HG03565 (cell line): ENCODE data around the gene IFI16.

Source experiments
- ATAC-seq: cut with Tn5 transposase; IDR thresholded peaks from one replicate; pipeline ENCODE4 v1.9.1; 2021; ENCODE audit warnings: mild to moderate bottlenecking, moderate library complexity; ENCODE audit not compliant: unreplicated experiment

The IFI16 gene

DNA sequence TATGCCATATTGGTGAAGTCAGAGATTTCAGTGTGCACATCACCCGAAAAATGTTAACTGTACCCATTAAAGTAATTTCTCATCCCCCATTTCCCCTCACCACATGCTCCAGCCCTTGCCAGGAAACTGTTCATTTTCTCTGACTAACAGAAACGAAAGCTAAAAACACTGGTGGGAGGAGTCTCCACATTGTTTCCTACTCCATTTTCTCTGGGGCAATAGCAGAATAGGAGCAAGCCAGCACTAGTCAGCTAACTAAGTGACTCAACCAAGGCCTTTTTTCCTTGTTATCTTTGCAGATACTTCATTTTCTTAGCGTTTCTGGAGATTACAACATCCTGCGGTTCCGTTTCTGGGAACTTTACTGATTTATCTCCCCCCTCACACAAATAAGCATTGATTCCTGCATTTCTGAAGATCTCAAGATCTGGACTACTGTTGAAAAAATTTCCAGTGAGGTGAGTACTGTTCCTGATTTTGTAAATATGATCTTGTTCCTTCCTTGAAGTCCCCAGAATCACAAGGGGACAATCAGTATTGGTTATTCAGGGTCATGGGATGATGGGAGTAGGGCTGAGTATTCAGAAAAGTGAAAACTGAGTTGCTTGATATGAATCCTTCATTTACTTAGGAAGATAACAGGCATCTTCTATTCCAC lies at the start of gene IFI16:
TSS of gene IFI16 (plus strand) at position 204 of the 658 bp plus-strand sequence. CDS start 4,774 bp downstream, outside the sequence.
- peak; percentile 54 for ATAC-seq

GRCh38 chr1:158961178-158961577 lies 48.5 kb upstream of the IFI16 start:
- no peak for ATAC-seq

DNA sequence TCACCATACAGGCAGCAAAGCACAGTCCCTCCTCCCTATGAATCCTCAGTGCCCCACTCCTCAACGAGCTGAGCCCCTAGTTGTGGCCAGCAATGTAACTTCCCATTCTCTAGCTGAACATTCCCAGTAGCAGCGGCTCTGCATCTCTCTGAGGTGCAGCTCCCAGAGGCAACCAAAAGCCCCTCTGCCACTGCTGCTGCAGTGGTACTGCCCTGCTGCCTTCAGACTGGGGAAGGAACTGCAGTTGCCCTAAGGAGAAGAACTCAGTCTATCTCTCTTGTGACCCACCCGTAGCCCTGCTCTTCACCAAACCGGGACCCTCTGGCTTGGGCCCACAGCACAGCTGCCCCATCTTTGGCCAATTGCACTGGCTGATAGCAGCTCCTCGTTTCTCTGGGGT lies 46.7 kb upstream of the IFI16 start:
- ATAC-seq: no peak

- ATAC-seq: no peak
These were observed 40.5 kb upstream of the IFI16 start for GRCh38 chr1:158969166-158969565.

DNA sequence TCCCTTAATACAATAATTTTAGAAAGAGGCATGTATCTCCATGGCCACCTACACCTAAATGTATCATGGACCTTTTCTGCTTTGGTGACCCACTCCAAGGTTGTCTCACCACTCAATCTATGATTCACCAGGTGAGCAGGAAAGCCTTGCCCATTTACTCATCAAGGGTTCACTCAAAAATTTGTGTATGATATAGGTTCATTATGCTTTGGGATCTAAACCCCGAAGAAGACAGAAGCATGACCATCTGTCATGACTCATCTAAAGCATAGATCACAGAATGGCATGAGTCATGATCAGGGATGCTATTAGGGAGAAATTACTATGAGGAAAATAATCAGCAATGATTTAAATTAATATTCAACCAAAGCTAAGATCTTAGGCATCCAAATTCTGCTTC lies 39.9 kb upstream of the IFI16 start:
- no peak for ATAC-seq

DNA sequence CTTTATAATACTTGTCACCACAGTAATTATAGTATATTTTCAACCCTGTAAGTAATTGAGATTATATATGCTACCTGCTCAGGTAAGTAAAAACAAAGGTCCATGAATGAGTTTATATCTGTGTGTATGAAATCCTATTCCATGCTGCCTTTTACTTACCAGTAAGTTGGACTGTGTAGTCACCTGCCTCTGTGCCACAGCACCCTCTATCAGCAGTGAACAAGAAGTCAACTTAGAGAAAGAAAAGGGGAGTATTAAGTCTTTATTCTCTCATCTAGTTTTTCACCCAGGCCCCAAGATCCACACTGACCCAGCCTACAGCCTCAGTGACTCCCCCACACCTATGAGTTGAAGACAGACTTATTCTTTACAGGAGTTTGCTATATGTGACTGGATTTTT lies 36.9 kb upstream of the IFI16 start:
- no peak for ATAC-seq

- no peak for ATAC-seq
These were observed 33.5 kb upstream of the IFI16 start for GRCh38 chr1:158976219-158976618.

GRCh38 chr1:158978730-158979129 lies 31.0 kb upstream of the IFI16 start:
- no peak for ATAC-seq

DNA sequence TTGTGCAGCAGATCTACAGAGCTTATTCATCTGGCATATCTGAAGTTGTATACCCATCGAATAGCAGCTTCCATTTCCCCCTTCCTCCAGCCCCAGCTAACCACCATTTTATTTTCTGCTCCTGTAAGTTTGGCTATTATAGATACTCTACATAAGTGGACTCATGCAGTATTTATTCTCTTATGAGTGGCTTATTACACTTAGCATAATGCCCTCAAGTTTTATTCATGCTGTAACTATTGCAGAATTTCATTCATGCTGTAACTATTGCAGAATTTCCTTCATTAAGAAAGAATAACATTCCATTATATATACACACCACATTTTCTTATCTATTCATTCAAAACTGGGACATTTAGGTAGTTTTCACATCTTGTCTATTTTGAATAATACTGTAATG lies 30.5 kb upstream of the IFI16 start:
- no peak for ATAC-seq

- no peak for ATAC-seq
These were observed 26.5 kb upstream of the IFI16 start for GRCh38 chr1:158983235-158983634.

- no peak for ATAC-seq
These were observed 25.3 kb upstream of the IFI16 start for GRCh38 chr1:158984386-158984785.

- ATAC-seq: no peak
These were observed 20.3 kb upstream of the IFI16 start for GRCh38 chr1:158989424-158989823.

GRCh38 chr1:158992787-158993312 lies 16.9 kb upstream of the IFI16 start:
- no peak for ATAC-seq

DNA sequence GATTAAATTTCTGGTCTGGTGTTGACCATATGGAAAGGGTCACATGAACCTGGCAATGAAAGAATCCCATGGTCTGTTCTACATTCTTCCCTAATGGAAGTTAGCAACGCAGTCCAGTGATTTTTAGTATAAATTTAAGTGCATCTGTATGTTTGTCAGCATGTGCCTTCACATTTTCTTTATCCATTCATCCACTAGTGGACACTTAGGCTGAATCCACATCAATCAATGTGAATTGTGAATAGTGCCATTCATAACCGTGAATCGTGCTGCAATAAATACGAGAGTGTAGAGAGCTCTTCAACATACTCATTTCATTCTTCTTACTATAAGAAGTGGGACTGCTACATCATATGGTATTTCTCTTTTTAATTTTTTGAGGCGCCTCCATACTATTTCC lies 12.7 kb upstream of the IFI16 start:
- ATAC-seq: no peak

- no peak for ATAC-seq
These were observed 11.5 kb upstream of the IFI16 start for GRCh38 chr1:158998037-158998780.

- no peak for ATAC-seq
These were observed 10.9 kb upstream of the IFI16 start for GRCh38 chr1:158998781-158999161.

DNA sequence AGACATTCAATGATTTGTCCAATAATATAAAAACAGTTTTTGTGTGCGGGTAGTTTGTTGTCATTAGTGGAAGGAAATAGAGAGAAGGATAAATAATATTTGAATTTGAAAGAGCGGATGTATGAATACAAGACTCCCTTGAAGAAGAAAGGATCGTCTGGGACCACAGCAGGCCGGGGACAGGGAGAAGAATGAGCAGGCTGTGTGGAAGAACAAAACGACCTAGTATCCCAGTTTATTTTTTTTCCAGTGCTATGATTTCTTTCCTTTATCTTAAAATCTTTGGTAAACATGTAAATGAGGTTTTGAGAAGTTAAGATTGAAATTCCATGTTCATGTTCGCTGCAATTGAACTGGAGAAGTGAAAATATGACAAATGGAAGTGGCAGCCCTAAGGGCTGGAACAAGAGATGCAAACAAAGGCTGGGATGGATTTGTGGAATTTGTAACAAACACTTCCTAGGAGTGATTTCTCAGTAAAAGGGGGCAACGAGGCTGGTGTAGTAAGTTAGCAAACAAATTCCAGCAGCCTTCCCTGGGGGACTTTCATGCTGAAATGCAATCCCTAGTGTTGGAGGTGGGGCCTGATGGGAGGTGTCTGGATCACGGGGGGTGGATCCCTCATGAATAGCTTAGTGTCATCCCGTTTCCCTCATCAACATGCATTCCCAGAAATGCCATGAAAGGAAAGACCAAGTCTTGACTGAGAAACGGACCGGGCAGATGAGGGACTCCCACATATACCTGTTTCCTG lies 10.2 kb upstream of the IFI16 start:
- no peak for ATAC-seq

GRCh38 chr1:159000070-159000409 lies 9.7 kb upstream of the IFI16 start:
- ATAC-seq: no peak

DNA sequence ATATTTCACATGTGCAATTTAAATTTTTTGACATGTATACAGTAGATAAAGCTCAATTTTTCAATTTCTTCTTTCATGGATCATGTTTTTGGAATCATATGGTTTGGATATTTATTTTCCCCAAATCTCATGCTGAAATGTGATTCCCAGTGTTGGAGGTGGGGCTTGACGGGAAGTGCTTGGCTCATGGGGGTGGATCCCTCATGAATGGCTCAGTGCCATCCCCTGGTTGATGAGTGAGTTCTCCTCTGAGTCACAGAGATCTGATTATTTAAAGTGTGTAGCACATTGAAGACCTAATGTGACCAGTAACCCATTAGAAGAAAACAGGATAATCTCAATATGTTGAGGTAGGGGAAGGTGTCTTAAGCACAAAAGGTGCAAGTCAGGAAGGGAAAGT lies 9.1 kb upstream of the IFI16 start:
- no peak for ATAC-seq

DNA sequence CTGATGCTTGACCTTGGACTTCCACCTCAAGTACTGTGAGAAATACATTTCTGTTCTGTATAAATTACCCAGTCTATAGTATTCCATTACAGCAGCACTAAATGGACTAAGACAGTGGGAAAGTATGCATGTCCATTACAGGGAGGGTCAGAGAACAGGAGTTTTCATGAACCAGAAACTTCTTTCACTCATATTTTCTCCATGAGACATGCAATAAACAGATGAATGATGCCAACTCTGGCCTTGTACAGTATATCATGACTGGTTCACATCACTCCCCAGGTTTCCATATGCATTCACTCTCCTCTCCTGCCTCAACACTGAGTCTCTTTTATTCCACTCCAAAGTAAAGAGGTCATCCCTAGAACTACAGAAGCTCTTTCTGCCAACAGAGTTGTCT lies 4.5 kb upstream of the IFI16 start:
- ATAC-seq: no peak

- ATAC-seq: no peak
These were observed 4.0 kb upstream of the IFI16 start for GRCh38 chr1:159005676-159006075.
